ENCODE measurements around the gene SLC18A2.
"Not testable (repeated sequence)": the region's sequence is repeated elsewhere in the genome, so short reads cannot be mapped to it uniquely, and the experiment has no call there.

The SLC18A2 gene

GRCh38 chr10:117222976-117223692, 17.8 kb upstream of the SLC18A2 start:
- no peak overlapping the region for H3K4me3 ChIP-seq (ENCODE audit: low read depth, low read length)
- no peak for TF ChIP-seq CTCF (IDR thresholded peaks at IDR 0.05; ENCODE audit: borderline replicate concordance, insufficient read depth, low read depth, low read length)

GRCh38 chr10:117223693-117224430, 17.1 kb upstream of the SLC18A2 start:
- TF ChIP-seq CTCF (IDR thresholded peaks at IDR 0.05; ENCODE audit: borderline replicate concordance, insufficient read depth, low read depth, low read length): no peak
- H3K4me3 ChIP-seq (ENCODE audit: low read depth, low read length): no peak overlapping the region

GRCh38 chr10:117224881-117225280, 16.0 kb upstream of the SLC18A2 start:
- no peak for TF ChIP-seq CTCF (IDR thresholded peaks at IDR 0.05; ENCODE audit: borderline replicate concordance, insufficient read depth, low read depth, low read length)
- no peak overlapping the region for H3K4me3 ChIP-seq (ENCODE audit: low read depth, low read length)

GRCh38 chr10:117226813-117227451, 14.0 kb upstream of the SLC18A2 start:
- TF ChIP-seq CTCF (IDR thresholded peaks at IDR 0.05; ENCODE audit: borderline replicate concordance, insufficient read depth, low read depth, low read length): peak; percentile 57
- H3K4me3 ChIP-seq (ENCODE audit: low read depth, low read length): no peak overlapping the region

GRCh38 chr10:117228210-117228609, 12.7 kb upstream of the SLC18A2 start:
- TF ChIP-seq CTCF (IDR thresholded peaks at IDR 0.05; ENCODE audit: borderline replicate concordance, insufficient read depth, low read depth, low read length): no peak
- H3K4me3 ChIP-seq (ENCODE audit: low read depth, low read length): no peak overlapping the region

GRCh38 chr10:117230107-117230506, 10.8 kb upstream of the SLC18A2 start:
- H3K4me3 ChIP-seq (ENCODE audit: low read depth, low read length): not testable (repeated sequence)

GRCh38 chr10:117237401-117237991, 3.4 kb upstream of the SLC18A2 start:
- TF ChIP-seq CTCF (IDR thresholded peaks at IDR 0.05; ENCODE audit: borderline replicate concordance, insufficient read depth, low read depth, low read length): no peak
- no peak overlapping the region for H3K4me3 ChIP-seq (ENCODE audit: low read depth, low read length)

Data from GM12875 (cell line).